Measurements from ENCODE around the gene HS3ST5. TPM values are rescaled to one million over a fixed set of nuclear protein-coding genes. Genes with fewer than 3 reads are reported as not detected.

The HS3ST5 gene
- total and polyA plus RNA-seq, 2 experiments from 2014 or later, result not detected

GRCh38 chr6:114312931-114313330 is 29.9 kb downstream of the HS3ST5 start:
- TF ChIP-seq EZH2phosphoT487 (IDR thresholded peaks at IDR 0.05; ENCODE audit: insufficient read depth, low read depth), result no peak
- no peak for TF ChIP-seq EZH2 (IDR thresholded peaks at IDR 0.05; ENCODE audit: insufficient read depth, poor library complexity, severe bottlenecking)
- DNase-seq, result no peak
- 46 to 54% methylated on average over 4 of the region's 4 CpGs for WGBS, 2 experiments (ENCODE audit: low coverage in 1 of 2, low lambda C conversion rate in 2 of 2, missing lambda C conversion rate in 2 of 2)

GRCh38 chr6:114310053-114310452 is 32.8 kb downstream of the HS3ST5 start:
- no peaks in the 10 kb centered on the region for H3K4me1 ChIP-seq (ENCODE audit: insufficient read depth)
- H4K20me1 ChIP-seq (ENCODE audit: insufficient read depth), result no peaks in the 10 kb centered on the region
- no peak overlapping the region for H2AFZ ChIP-seq
- H3K27ac ChIP-seq, result no peak overlapping the region
- H3K9me3 ChIP-seq (ENCODE audit: low read depth), result no peaks in the 10 kb centered on the region
- H3K36me3 ChIP-seq (ENCODE audit: low read depth), result no peaks in the 10 kb centered on the region
- H3K9ac ChIP-seq, result no peak overlapping the region
- in situ Hi-C loops (cut with MboI), result no loop called here
- H3F3A ChIP-seq (ENCODE audit: insufficient read depth), result no peaks in the 10 kb centered on the region
- no peaks in the 10 kb centered on the region for H3K27me3 ChIP-seq (replicated peaks; ENCODE audit: insufficient read depth)
- H3K4me2 ChIP-seq (ENCODE audit: unreplicated experiment), result no peak overlapping the region
- TF ChIP-seq EZH2 (IDR thresholded peaks at IDR 0.05; ENCODE audit: insufficient read depth, poor library complexity, severe bottlenecking) (no peak), EZH2phosphoT487 (IDR thresholded peaks at IDR 0.05; ENCODE audit: insufficient read depth, low read depth) (no peak)
- 20 to 22% methylated on average over 2 of the region's 2 CpGs for WGBS, 2 experiments (ENCODE audit: low coverage in 1 of 2, low lambda C conversion rate in 2 of 2, missing lambda C conversion rate in 2 of 2)
- no peak overlapping the region for H3K4me3 ChIP-seq
- H3K9me2 ChIP-seq (ENCODE audit: insufficient read depth), result no peaks in the 10 kb centered on the region
- no peaks in the 10 kb centered on the region for H3K79me2 ChIP-seq (ENCODE audit: insufficient read depth)
- DNase-seq, result no peak

More at GRCh38 chr6:114312931-114313330, 29.9 kb downstream of the HS3ST5 start:
- Histone ChIP-seq H3K27me3 (replicated peaks; ENCODE audit: insufficient read depth) (no peaks in the 10 kb centered on the region), H3K79me2 (ENCODE audit: insufficient read depth) (no peaks in the 10 kb centered on the region), H3K4me2 (ENCODE audit: unreplicated experiment) (no peak overlapping the region), H3K9me2 (ENCODE audit: insufficient read depth) (no peaks in the 10 kb centered on the region), H3K4me3 (no peak overlapping the region), H3F3A (ENCODE audit: insufficient read depth) (no peaks in the 10 kb centered on the region), H4K20me1 (ENCODE audit: insufficient read depth) (no peaks in the 10 kb centered on the region), H3K36me3 (ENCODE audit: low read depth) (no peaks in the 10 kb centered on the region), H3K27ac (no peak overlapping the region), H2AFZ (no peak overlapping the region), H3K9ac (no peak overlapping the region), H3K9me3 (ENCODE audit: low read depth) (no peaks in the 10 kb centered on the region), H3K4me1 (ENCODE audit: insufficient read depth) (no peaks in the 10 kb centered on the region)
- in situ Hi-C loops (cut with MboI), result no loop called here

- H3K9me3 ChIP-seq (ENCODE audit: low read depth), result no peaks in the 10 kb centered on the region
- H4K20me1 ChIP-seq (ENCODE audit: insufficient read depth), result no peaks in the 10 kb centered on the region
- H3K4me1 ChIP-seq (ENCODE audit: insufficient read depth), result no peaks in the 10 kb centered on the region
- in situ Hi-C loops (cut with MboI), result no loop called here
- TF ChIP-seq EZH2phosphoT487 (IDR thresholded peaks at IDR 0.05; ENCODE audit: insufficient read depth, low read depth) (no peak), EZH2 (IDR thresholded peaks at IDR 0.05; ENCODE audit: insufficient read depth, poor library complexity, severe bottlenecking) (no peak)
- H3K4me3 ChIP-seq, result no peak overlapping the region
- no peaks in the 10 kb centered on the region for H3K9me2 ChIP-seq (ENCODE audit: insufficient read depth)
- WGBS, 2 experiments (ENCODE audit: low coverage in 1 of 2, low lambda C conversion rate in 2 of 2, missing lambda C conversion rate in 2 of 2), result 51 to 52% methylated on average over 1 of the region's 1 CpG
- no peak overlapping the region for H3K4me2 ChIP-seq (ENCODE audit: unreplicated experiment)
- no peaks in the 10 kb centered on the region for H3K36me3 ChIP-seq (ENCODE audit: low read depth)
- H3K27me3 ChIP-seq (replicated peaks; ENCODE audit: insufficient read depth), result no peaks in the 10 kb centered on the region
- H3K9ac ChIP-seq, result no peak overlapping the region
- DNase-seq, result peak; percentile 52
- no peaks in the 10 kb centered on the region for H3K79me2 ChIP-seq (ENCODE audit: insufficient read depth)
- H3F3A ChIP-seq (ENCODE audit: insufficient read depth), result no peaks in the 10 kb centered on the region
- no peak overlapping the region for H2AFZ ChIP-seq
- no peak overlapping the region for H3K27ac ChIP-seq
Measured at GRCh38 chr6:114304304-114304887, 38.4 kb downstream of the HS3ST5 start.

GRCh38 chr6:114301596-114302219 is 41.1 kb downstream of the HS3ST5 start:
- Histone ChIP-seq H3K4me2 (ENCODE audit: unreplicated experiment) (no peak overlapping the region), H3K4me1 (ENCODE audit: insufficient read depth) (no peaks in the 10 kb centered on the region), H3K9me2 (ENCODE audit: insufficient read depth) (no peaks in the 10 kb centered on the region), H3K9me3 (ENCODE audit: low read depth) (no peaks in the 10 kb centered on the region), H3K36me3 (ENCODE audit: low read depth) (no peaks in the 10 kb centered on the region), H3K27ac (no peak overlapping the region), H4K20me1 (ENCODE audit: insufficient read depth) (no peaks in the 10 kb centered on the region), H3K4me3 (no peak overlapping the region), H3F3A (ENCODE audit: insufficient read depth) (no peaks in the 10 kb centered on the region), H3K27me3 (replicated peaks; ENCODE audit: insufficient read depth) (no peaks in the 10 kb centered on the region), H2AFZ (no peak overlapping the region), H3K9ac (no peak overlapping the region), H3K79me2 (ENCODE audit: insufficient read depth) (no peaks in the 10 kb centered on the region)
- TF ChIP-seq EZH2 (IDR thresholded peaks at IDR 0.05; ENCODE audit: insufficient read depth, poor library complexity, severe bottlenecking) (no peak), EZH2phosphoT487 (IDR thresholded peaks at IDR 0.05; ENCODE audit: insufficient read depth, low read depth) (no peak)
- in situ Hi-C loops (cut with MboI), result no loop called here
- 50 to 58% methylated on average over 2 of the region's 2 CpGs for WGBS, 2 experiments (ENCODE audit: low coverage in 1 of 2, low lambda C conversion rate in 2 of 2, missing lambda C conversion rate in 2 of 2)
- no peak for DNase-seq

Data from GM23248 (cell line).